Tibial nerve (tissue), 4 donors: ENCODE results near the gene NTRK2.

ENCODE experiments used
- CTCF ChIP-seq, 5 experiments: fragments of 200-600 bp in 3 of 5; fragments of 450-650 bp in 2 of 5; sonication (generic) in 3 of 5; IDR thresholded peaks; one replicate each; pipeline ENCODE4 v1.5.1; 2016 to 2019; ENCODE audit warnings: antibody characterized with exemption in 5 of 5, mild to moderate bottlenecking in 3 of 5, moderate library complexity in 2 of 5
- EP300 ChIP-seq, 2 donors: sonication (generic); formaldehyde crosslinking; IDR thresholded peaks; one replicate each; pipeline ENCODE4 v1.6.1; 2017; ENCODE audit warnings: antibody characterized with exemption in 2 of 2, mild to moderate bottlenecking in 1 of 2
- POLR2A ChIP-seq, 2 donors: fragments of 450-650 bp; IDR thresholded peaks; one replicate each; pipeline ENCODE4 v1.6.1; 2017; ENCODE audit warnings: antibody characterized with exemption in 2 of 2, mild to moderate bottlenecking in 2 of 2, moderate library complexity in 2 of 2

- TF ChIP-seq CTCF (IDR thresholded peaks at IDR 0.05), result no peak
- TF ChIP-seq POLR2A (IDR thresholded peaks at IDR 0.05), result no peak
- no peak for TF ChIP-seq EP300 (IDR thresholded peaks at IDR 0.05)
Measured at GRCh38 chr9:85004818-85005413, 335.4 kb downstream of the NTRK2 start.
